GM19395 (cell line): ENCODE results near the gene FAM120A.

Experiments used
- ATAC-seq: cut with Tn5 transposase; IDR thresholded peaks from one replicate; pipeline ENCODE4 v1.9.1; 2021; ENCODE audit warnings: mild to moderate bottlenecking, moderate library complexity; ENCODE audit not compliant: unreplicated experiment

The FAM120A gene

DNA sequence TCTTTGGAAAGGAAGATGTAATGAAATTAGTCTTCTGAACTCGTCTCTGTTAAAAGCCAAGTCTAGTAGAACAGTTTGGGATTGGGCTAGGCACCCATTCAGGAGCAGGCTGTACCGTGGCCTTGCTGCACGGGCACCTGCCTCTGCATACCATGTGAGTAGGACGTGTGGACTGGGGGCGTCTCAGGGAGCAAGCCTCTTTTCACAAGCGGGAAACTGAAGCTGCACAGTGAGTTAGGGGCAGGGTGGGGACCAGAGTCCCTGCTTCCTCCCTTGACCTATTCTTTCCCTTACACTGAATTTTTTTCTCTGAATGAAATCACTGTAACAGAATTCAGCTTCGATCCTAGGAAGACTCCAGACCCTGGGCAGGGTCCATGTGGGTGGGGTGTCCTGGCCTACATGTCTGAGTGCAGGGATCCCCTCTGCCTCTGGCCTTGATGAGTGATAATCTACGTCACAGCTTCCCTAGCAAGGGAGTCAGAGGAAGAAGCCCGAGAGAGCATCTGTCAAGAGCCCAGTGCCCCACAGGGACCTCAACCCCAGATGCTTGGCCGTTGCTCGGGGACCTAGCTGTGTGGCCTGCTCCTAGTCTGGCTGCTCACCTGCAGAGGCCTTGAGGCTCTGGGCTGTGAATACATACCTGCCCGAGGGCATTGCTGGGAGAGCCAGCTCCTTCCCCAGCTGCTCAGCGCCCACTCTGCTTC lies 140.0 kb downstream of the FAM120A start:
- no peak for ATAC-seq

GRCh38 chr9:93592008-93592642 lies 140.6 kb downstream of the FAM120A start:
- no peak for ATAC-seq

DNA sequence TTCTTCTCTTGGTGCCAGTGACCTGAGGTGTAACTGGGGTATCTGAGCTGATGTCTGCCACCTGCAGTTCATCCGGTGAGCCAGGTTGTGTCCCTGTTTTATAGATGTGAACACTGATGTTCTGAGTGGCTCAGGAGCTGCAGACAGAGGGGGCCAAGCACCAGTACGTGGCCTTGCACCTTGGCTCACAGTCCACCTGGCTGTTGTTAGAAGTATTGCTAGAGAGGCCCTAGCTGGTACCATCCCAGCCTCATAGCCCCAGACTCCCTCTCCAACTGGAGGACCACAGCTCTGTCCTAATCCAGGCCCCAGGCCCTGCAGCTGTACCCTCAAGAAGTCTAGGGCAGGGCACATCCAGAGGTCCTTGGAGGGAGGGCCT lies 141.1 kb downstream of the FAM120A start:
- no peak for ATAC-seq

GRCh38 chr9:93593144-93593658 lies 141.7 kb downstream of the FAM120A start:
- no peak for ATAC-seq

DNA sequence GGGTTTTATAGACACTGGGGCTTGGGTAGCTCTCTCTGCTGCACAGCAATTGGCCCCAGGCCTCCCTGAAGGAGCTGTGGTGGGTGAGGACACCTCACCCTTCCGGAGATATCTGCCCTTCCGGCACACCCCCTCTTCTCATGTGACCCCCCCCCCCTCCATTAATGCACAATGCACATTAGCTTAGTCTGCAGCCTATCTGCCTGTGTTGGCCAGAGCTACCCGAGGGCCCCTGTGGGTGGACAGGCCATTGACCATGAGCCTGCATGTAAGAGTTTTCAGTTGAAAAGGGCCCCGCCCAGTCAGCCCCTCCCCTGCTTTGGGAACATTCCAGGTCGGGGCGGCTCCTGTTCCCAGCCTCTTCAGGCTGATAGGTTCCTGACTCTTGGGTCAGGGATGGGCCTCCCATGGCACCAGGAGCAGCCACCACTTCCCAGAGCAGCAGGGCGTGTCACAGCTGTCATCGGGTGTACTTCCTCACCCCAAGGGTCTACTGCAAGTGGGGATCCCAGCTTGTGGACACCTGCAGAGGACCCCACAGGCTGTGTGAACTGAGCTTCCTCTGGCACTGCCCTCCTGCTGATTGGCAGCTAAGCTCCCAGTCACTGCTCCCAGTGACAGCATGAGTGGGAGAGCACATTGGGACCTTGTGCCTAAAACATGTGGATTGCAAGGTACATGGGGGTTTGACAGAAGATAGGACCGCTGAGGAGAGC lies 142.7 kb downstream of the FAM120A start:
- ATAC-seq, result no peak

- no peak for ATAC-seq
Measured at GRCh38 chr9:93595461-93595860, 144.0 kb downstream of the FAM120A start.

DNA sequence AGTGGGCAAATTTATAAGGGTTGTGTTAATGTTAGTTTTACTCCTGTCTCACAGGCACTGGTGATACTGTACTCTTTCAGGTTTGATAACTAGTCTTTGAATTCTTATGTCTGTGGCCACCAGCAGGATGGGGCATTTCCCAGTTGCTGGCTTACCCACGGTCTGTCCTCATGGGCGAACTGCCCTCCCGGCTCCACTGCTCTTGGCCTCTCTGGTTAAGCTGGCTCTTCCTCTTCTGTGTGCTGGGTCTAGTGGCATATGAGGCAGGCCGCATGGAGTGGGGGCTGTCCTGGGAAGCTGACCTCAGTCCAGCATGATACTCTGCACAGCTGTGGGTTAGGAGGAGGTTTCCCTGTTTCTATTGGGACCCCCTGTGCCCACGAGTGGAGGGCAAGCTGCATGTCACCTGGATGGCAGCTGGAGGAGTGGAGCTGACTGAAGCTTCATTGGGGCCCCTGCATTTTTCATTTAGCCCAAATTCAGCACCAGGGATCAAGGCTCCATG lies 144.4 kb downstream of the FAM120A start:
- ATAC-seq, result no peak

GRCh38 chr9:93596399-93596798 lies 144.9 kb downstream of the FAM120A start:
- no peak for ATAC-seq

DNA sequence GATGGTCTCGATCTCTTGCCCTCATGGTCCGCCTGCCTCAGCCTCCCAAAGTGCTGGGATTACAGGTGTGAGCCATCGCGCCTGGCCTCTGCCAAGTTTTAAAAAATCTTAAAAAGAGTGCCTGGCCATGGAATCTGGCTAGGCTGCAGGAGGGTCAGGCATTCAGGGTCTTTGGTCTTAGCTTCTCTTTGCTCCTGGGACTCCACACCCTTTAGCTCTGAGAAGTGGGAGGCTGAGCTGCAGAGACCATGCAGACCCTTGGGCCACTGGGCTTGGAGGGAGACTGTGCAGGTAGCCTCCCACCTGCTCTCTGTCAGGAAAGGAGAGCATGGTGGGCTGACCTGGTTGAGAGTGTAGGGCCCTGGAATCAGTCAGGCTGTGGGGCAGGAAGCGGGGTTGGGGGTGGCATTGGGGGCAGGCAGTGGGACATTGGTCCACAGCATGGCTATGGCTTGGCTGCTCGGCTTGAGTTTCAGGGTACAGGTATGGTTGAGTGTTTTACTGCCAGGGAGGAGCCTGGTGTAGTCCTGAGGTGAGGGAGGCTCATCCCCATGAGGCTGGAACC lies 145.7 kb downstream of the FAM120A start:
- ATAC-seq, result no peak

GRCh38 chr9:93597871-93598646 lies 146.6 kb downstream of the FAM120A start:
- ATAC-seq, result no peak

DNA sequence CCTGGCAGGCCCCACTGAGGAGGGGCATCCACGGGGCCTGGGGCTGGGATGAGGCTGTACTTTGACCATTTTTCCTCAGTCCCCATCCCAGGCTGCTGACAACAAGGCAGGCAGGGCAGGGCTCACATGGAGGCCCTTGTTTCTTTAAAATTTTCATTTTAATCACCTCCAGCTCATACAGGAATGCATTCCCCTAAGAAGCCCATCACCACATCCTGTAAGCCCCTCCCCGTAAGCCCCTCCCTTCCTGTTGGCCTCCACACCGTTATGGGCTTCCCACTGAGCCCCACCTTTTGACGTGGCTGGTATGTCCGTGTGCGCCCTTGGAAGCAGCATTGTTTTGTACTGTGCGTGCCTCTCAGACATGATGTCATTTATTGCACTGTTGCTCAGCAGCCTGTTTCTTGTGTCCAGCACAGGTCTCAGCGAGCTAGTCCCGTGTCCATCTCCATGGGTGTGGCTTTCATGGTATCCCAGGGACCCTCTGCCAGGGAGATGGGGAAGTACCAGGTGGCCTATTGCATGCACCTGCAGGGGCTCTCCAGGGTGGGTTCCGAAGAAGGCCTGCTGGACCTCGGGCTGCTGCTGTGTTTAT lies 147.3 kb downstream of the FAM120A start:
- ATAC-seq, result no peak

DNA sequence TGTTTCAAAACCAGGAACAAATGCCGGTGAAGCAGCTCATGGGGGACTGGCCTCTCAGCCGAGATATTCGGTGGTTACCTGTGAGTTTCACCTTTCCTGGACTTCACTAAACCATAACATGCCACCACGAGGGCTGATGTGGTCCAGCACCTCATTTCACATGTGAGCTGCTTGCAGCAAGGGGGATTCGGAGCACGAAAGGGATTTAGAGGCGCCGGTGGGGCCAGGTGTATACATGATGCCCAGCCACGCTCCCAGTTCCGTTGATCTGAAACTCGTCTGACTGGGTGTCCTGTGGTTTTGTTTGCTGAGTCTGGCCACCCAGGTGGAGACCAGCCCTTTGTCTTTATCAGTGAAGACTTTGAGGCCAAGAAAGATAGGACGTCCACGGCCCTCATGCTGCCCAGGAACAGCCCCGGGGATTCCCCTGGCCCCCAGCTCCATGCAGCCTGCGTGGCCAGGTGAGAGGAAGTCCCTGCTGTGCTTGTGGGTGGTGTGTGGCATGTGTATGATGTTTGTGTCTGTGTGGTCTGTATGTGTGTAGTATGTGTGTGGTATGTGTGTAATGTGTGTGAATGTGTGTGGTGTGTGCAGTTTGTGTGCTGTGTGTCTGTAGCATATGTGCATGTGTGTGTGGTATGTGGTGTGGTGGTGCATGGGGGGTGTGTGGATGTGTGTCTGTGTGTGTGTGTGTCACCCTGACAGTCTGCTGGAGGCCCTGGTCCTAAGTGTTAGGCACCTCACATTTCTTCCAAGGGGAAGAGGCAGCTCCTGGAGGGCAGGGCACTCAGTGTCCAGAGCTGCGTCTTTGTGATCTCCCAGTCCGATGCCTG lies 148.3 kb downstream of the FAM120A start:
- no peak for ATAC-seq

- no peak for ATAC-seq
Measured at GRCh38 chr9:93600504-93600903, 149.0 kb downstream of the FAM120A start.

- no peak for ATAC-seq
Measured at GRCh38 chr9:93601063-93601462, 149.6 kb downstream of the FAM120A start.

DNA sequence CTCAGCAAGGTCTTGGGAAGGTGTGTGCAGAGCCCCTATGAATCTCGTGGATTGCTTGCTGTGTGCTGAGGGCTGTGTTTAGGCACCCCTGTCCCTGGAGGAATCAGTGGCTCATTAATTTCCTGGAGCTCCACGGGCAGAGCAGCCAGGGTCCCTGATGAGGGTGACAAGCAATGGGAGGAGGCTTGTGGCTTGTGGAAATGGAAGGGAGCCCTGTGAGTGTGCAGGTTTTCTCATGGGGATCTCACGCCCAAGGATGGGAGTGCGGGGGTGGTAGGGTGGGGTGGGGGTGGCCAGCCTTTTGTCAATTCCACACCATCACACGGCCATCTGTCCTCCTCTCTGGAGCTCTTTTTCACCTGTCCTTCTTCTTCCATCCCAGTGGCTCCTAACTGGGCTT lies 150.2 kb downstream of the FAM120A start:
- no peak for ATAC-seq

GRCh38 chr9:93603011-93603410 lies 151.5 kb downstream of the FAM120A start:
- ATAC-seq, result no peak

DNA sequence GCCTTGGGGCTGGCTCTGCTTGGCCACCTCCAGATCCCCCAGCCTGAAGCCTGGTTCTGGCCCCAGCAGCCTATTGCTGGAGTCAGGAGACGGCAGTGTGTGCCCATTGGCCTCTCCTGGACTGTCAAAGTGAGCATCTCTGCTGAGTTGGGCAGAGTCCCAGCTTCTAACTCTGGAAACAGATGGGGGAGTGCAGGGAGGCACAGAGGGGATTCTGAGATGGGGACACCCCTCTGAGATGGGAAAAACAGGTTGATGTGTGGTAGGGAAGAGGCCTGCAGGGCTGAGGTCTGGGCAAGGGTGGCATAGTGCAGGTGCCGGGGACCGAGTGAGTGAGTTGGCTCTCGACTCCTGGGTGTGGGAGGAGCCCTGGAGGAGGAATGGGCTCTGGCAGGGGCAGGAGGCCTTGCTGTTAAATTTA lies 152.4 kb downstream of the FAM120A start:
- no peak for ATAC-seq

DNA sequence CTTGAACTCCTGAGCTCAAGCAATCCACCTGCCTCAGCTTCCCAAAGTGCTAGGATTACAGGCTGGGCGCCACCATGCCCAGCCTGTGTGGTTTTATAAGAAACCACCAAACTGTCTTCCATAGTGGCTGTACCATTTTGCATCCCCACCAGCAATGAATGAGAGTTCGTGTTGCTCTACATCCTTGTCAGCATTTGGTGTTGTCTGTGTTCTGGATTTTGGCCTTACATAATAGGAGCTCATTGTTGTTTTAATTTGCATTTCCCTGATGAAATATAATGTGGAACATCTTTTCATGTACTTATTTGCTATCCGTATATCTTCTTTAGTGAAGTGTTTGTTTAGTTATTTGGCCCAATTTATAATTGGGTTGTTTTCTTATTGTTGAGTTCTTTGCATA lies 154.7 kb downstream of the FAM120A start:
- ATAC-seq, result no peak

- ATAC-seq, result no peak
Measured at GRCh38 chr9:93610206-93610605, 158.7 kb downstream of the FAM120A start.
